GM21367 (cell line): Measurements from ENCODE around the gene ITPKB.
A peak's percentile ranks its signal among the peaks of the same experiment; 100 is the strongest.
"Not testable (repeated sequence)": the region's sequence is repeated elsewhere in the genome, so short reads cannot be mapped to it uniquely, and the experiment has no call there.

ENCODE experiments used
- ATAC-seq: cut with Tn5 transposase; IDR thresholded peaks from one replicate; pipeline ENCODE4 v1.9.1; 2021; ENCODE audit not compliant: unreplicated experiment

ITPKB gene

GRCh38 chr1:226738995-226739695, at the start of gene ITPKB:
Gene ITPKB, minus strand, starts transcription at chr1:226739282. Its CDS starts 1,824 bp downstream, at chr1:226737458.
- ATAC-seq, result peak; percentile 27

- ATAC-seq, result no peak
These were observed 48.6 kb upstream of the ITPKB start for GRCh38 chr1:226787638-226788037.

GRCh38 chr1:226787071-226787470, 48.0 kb upstream of the ITPKB start:
- no peak for ATAC-seq

GRCh38 chr1:226786550-226786949, 47.5 kb upstream of the ITPKB start:
- no peak for ATAC-seq

- no peak for ATAC-seq
These were observed 46.7 kb upstream of the ITPKB start for GRCh38 chr1:226785805-226786204.

GRCh38 chr1:226784081-226785049, 45.3 kb upstream of the ITPKB start:
- no peak for ATAC-seq

GRCh38 chr1:226782845-226783601, 43.9 kb upstream of the ITPKB start:
- ATAC-seq, result no peak

GRCh38 chr1:226781937-226782609, 43.0 kb upstream of the ITPKB start:
- no peak for ATAC-seq

GRCh38 chr1:226779561-226779960, 40.5 kb upstream of the ITPKB start:
- ATAC-seq, result no peak

- no peak for ATAC-seq
These were observed 39.6 kb upstream of the ITPKB start for GRCh38 chr1:226778657-226779058.

- no peak for ATAC-seq
These were observed 37.9 kb upstream of the ITPKB start for GRCh38 chr1:226776975-226777374.

- no peak for ATAC-seq
These were observed 37.0 kb upstream of the ITPKB start for GRCh38 chr1:226776066-226776465.

- ATAC-seq, result peak; percentile 79
These were observed 33.5 kb upstream of the ITPKB start for GRCh38 chr1:226772446-226773139.

- ATAC-seq, result not testable (repeated sequence)
These were observed 28.1 kb upstream of the ITPKB start for GRCh38 chr1:226767170-226767569.

GRCh38 chr1:226766565-226766964, 27.5 kb upstream of the ITPKB start:
- no peak for ATAC-seq

GRCh38 chr1:226764533-226764932, 25.5 kb upstream of the ITPKB start:
- ATAC-seq, result peak; percentile 83

- no peak for ATAC-seq
These were observed 24.8 kb upstream of the ITPKB start for GRCh38 chr1:226763905-226764264.

- ATAC-seq, result no peak
These were observed 24.2 kb upstream of the ITPKB start for GRCh38 chr1:226762988-226763904.

- no peak for ATAC-seq
These were observed 23.0 kb upstream of the ITPKB start for GRCh38 chr1:226762055-226762454.
